ENCODE results near the gene DDT.
"Not testable (repeated sequence)": the region's sequence is repeated elsewhere in the genome, so short reads cannot be mapped to it uniquely, and the experiment has no call there.

DDT gene

GRCh38 chr22:23974345-23974744, at the start of gene DDT:
Gene DDT, minus strand, starts transcription at chr22:23974441. Its CDS starts 27 bp downstream, at chr22:23974414.
- DNase-seq: not testable (repeated sequence)

DNA sequence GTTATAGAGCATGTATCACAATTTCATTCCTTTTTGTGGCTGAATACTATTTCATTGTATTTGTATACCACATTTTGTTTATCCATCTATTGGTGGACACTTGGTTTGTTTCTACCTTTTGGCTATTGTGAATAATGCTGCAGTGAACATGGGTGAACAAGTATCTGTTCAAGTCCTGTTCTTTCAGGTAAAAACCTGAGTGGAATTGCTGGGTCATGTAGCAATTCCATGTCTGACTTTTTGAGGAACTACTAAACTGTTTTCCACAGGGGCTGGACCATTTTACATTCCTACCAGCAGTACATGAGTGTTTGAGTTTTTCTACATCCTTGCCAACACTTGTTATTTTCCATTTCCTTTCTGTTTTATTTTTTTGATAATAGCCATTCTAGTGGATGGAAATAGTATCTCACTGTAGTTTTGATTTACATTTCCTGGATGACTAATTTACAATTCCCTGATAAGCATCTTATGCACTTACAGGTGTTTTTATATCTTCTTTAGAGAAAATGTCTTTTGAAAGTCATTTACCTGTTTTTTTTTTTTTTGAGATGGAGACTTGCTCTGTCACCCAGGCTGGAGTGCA, 49.1 kb upstream of the DDT start:
- no peak for DNase-seq

GRCh38 chr22:24021304-24021703, 47.1 kb upstream of the DDT start:
- DNase-seq: no peak

DNA sequence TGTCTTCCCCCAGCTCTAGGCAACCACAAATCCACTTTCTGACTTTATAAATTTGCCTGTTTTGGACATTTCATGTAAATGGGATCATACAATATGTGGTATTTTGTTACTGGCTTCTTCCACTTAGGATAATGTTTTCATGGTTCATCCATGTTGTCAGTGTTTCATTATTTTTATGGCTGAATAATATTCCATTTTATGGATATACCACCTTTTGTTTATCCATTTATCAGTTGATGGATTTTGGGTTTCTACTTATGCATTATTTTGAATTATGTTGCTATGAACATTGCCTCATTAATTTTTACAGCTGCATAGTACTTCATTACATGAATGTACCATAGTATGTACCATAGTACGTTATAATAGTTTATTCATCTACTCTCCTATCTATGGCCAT, 41.9 kb upstream of the DDT start:
- no peak for DNase-seq

DNA sequence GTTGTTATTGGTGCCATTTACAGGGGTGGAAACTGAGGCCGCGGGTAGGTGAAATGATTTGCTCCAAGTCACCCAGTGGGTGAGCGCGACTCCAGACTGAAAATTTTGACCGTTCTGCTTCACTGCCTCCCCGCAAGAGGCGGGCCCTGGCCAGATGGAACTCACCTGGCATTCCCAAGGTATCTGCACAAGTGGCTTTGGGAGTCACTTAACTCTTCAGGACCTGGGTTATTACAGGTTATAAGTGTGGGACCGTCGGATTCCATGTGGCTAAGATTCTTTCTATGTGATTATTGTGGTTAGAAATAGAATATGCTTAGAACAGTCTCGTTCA, 37.5 kb upstream of the DDT start:
- DNase-seq: peak; percentile 42

- no peak for DNase-seq
Measured at GRCh38 chr22:24010018-24010391, 35.8 kb upstream of the DDT start.

DNA sequence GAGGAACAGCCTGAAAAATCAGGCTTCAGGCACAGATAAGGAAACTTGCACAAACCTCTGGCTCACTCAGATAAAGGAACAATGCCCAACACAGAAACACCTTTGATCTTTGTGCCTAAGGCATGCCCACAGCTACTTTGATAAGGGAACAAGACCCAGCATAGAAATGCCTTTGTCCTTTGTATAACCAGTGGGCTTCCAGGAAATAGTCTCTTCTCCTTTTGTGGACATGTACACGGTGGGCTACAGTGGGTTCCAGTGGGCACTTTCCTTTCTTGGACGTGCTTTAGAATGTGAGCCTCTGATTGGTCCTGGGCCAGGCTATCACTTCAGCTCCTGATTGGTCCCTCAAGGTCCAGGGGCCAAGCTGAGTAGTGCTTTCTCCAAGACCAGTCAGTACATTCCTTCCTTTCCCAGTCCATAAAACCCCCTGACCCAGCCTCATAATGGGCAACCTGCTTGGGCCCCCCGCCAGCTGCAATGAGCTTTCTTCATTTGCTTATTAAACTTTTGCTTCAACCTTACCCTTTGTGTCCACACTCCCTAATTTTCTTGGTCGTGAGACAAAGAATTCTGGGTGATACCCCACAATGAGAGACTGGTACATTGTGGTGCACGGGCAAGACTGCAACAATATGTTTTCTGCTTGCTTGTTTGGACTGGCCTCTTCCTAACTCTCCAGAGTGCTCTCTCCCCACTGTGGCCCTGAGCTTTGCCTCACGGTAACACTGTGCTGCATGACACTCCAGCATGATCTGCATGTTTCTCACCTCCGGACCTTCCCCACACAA, 35.2 kb upstream of the DDT start:
- no peak for DNase-seq

DNA sequence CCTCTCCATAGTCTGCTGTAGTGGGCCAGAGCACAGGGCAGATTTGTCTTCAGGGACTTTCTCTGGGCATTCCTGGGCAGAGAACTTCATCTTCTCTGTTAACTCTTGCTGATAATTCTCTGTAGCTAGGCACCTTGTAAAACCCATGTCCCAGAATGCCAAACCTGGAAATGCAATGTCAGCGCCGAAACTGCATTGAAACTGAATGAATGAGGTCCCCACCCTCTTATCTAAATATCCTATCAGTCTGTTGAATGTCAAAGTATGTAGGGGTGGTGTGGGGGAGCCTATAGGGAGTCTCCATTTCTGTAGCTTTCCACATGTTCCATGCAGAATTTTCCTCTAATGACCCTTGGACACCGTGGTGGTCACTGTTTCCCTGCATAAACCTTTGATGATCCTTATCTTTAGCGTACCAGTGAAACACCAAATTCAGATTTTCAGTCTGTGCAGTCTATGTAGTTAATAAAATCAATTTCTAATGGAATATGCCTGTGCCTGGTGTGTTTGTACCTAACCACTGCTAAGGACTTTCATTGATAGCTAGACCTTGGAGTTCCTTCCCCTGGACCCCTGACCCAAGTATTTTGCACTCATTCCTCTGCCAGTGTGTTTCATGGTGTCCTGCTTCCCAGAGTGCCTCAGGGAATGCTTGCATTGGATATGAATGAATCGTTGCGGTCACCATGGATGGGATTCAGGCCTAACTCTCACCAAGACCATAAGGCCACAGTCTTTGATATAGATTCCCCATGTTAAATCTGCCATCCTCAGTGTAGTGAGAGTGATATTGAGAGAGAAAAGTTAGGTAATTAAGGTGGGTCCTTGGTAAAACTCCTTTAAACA, 34.4 kb upstream of the DDT start:
- no peak for DNase-seq

GRCh38 chr22:24008022-24008283, 33.7 kb upstream of the DDT start:
- DNase-seq: no peak

DNA sequence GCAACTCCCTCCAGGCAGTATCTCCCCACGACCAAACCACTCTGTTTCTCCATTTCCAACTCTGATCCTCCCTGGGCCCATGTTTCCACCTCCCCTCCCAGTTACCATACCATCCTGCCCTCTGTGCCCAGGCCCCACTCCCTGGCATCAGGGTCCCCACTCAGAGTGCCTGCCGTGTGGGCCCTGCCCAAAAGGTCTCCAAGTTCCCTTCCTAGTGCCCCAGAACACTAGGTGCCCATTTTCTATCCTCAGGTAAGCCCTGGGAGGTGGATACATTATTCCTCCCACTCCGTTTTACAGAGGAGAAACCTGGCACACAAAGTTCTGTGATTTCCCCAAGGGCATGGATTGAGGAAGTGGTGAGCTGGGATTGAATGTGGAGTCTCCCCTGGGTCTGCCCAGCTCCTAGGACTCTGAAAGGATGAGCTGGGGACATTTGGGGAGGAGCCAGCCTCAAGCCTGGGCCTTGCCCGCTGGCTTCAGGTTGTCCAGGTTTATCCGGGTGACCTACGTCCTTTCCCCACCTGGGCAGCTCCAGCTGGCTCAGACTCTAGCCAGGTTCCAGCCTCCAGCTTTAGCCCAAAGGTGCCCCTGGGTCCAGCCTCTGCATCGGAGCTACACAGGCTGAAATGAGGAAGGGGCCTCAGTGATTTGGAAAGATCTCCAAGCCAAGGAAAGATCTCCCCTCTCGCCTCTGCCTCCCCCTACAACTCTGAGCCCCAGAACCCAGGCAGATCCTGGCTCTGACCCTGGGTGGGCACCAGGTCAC, 33.2 kb upstream of the DDT start:
- no peak for DNase-seq

DNA sequence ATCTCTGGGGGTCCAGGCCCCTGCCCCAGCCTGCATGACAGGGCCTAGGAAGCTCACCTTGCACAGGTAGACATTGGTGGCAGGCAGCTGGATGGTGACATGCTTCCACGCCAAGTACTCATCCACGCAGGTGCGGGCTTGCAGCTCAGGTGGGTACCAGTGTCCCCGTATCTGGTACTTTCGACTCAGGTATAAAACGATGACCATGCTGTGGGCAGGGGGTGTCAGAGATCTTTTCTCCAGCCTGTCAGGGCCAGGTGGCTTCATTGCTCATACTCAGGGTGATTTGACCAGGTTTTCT, 32.6 kb upstream of the DDT start:
- DNase-seq: no peak

DNA sequence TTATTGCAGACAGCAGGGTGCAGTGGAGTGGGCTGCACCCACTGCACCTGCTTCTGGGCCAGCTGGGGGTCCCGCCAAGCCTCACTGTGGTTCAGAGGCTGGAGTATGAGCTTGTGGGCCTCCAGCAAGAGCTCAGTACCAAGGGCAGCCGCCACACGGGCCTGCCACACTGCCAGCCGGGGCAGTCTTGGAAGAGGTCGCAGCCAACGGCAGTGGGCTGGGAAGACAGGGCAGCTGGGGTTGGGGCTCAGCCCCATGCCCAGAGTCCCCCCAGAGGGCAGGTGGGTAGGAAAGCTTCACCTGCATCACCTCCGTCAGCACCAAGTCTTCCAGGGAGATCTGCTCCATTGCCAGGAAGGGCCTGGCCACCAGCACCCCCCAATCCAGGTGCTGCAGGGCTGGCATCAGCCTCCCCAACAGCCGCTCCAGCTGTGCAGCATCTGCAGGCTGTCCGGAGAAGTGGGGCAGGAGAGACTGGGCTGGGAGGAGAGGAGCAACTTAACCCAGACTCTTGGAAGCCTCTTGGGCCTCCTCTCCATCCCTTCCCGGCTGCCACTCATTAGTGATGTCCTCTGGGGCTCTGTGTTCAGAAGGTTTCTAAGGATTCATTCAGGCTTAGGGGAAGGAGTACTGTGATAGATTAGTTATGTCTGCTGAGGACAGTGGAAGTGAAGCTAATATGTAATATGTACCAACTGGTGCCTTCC, 32.1 kb upstream of the DDT start:
- no peak for DNase-seq

DNA sequence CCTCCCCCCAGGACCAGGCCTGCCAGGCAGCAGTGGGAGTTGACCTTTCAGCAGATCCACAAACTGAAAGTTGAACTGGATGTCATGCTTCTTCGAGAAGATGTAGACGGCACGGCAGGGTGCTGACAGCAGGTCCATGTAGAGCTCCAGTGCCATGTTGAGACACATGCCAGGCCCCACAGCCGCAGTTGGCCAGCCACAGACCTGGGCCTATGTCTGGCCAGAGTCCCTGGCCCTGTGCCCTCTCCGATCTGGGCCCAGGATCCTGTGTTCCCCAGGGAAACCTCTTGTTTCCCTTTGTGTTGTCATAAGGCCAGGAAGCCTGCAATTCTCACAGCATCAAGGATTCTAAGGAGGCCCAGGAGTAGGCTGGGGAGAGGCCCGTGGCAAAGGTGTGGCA, 31.0 kb upstream of the DDT start, which contains the start of gene GSTT4:
Gene GSTT4, minus strand, starts transcription at position 253 of the 400 bp plus-strand sequence. Its CDS starts 97 bp downstream, at position 156.
- no peak for DNase-seq

GRCh38 chr22:24003887-24004286, 29.6 kb upstream of the DDT start:
- no peak for DNase-seq

- DNase-seq: no peak
Measured at GRCh38 chr22:24002851-24003250, 28.6 kb upstream of the DDT start.

- no peak for DNase-seq
Measured at GRCh38 chr22:24002272-24002671, 28.0 kb upstream of the DDT start.

DNA sequence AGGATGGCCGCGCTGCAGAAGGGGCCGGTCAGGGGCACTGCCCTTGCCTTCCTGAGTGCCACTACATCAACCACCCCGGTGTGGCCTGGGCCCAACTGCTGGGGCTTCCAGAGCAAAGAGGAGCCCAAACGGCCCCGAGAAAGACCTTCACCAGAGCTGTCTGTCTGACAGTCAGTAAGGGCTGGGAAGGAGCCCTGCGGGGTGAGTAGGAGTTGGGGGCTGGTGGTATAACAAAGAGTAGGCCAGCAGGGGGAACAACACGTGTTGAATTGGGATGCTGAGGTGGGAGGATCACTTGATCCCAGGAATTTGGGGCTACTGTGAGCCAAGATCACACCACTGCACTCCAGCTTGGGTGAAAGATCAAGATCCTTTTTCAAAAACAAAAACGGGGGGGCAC, 27.1 kb upstream of the DDT start:
- no peak for DNase-seq

- not testable (repeated sequence) for DNase-seq
Measured at GRCh38 chr22:23999779-24000178, 25.5 kb upstream of the DDT start.

- no peak for DNase-seq
Measured at GRCh38 chr22:23997092-23997491, 22.9 kb upstream of the DDT start.

- not testable (repeated sequence) for DNase-seq
Measured at GRCh38 chr22:23993581-23994177, 19.4 kb upstream of the DDT start.

DNA sequence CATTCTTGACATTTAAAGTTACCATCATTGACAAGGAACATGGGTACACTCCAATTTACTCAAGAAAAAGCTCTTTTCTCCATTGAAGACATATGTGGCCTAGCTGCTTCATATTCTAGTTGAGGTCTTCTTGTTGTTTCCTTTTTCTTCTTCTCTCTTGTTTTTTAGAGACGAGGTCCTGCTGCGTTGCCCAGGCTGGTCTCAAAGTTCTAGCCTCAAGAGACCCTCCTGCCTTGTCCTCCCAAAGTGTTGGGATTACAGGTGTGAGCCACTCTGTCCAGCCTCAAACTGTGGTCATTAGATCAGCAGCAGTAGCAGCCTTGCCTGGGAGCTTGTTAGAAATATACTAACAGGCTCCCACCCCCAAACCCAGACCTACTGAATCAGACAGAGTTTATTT, 18.8 kb upstream of the DDT start:
- DNase-seq: not testable (repeated sequence)

GRCh38 chr22:23989583-23990244, 15.5 kb upstream of the DDT start:
- not testable (repeated sequence) for DNase-seq

All from NCI-H146 (cell line).